HG03439 (cell line): ENCODE data around the gene ARHGEF16.

Experiments
- ATAC-seq: cut with Tn5 transposase; IDR thresholded peaks from one replicate; pipeline ENCODE4 v1.9.1; 2021; ENCODE audit warnings: mild to moderate bottlenecking, moderate library complexity; ENCODE audit not compliant: unreplicated experiment

Gene ARHGEF16

GRCh38 chr1:3455670-3456448, 1.4 kb downstream of the ARHGEF16 start:
- no peak for ATAC-seq

GRCh38 chr1:3456449-3456963, 2.0 kb downstream of the ARHGEF16 start:
- no peak for ATAC-seq

- no peak for ATAC-seq
Observed at GRCh38 chr1:3456964-3457909, 2.8 kb downstream of the ARHGEF16 start.

GRCh38 chr1:3457910-3458883, 3.7 kb downstream of the ARHGEF16 start:
- no peak for ATAC-seq

GRCh38 chr1:3459051-3459908, 4.8 kb downstream of the ARHGEF16 start:
- ATAC-seq, result no peak

- ATAC-seq, result no peak
Observed at GRCh38 chr1:3459940-3460671, 5.6 kb downstream of the ARHGEF16 start.

GRCh38 chr1:3460672-3461131, 6.2 kb downstream of the ARHGEF16 start:
- ATAC-seq, result no peak

- ATAC-seq, result no peak
Observed at GRCh38 chr1:3461238-3461933, 6.9 kb downstream of the ARHGEF16 start.

GRCh38 chr1:3461934-3462275, 7.4 kb downstream of the ARHGEF16 start:
- no peak for ATAC-seq

GRCh38 chr1:3462356-3463012, 8.0 kb downstream of the ARHGEF16 start:
- ATAC-seq, result no peak

- ATAC-seq, result no peak
Observed at GRCh38 chr1:3463013-3463385, 8.5 kb downstream of the ARHGEF16 start.

- no peak for ATAC-seq
Observed at GRCh38 chr1:3463408-3463863, 9.0 kb downstream of the ARHGEF16 start.

GRCh38 chr1:3463891-3464648, 9.6 kb downstream of the ARHGEF16 start:
- no peak for ATAC-seq

- ATAC-seq, result no peak
Observed at GRCh38 chr1:3464649-3465025, 10.2 kb downstream of the ARHGEF16 start.

GRCh38 chr1:3465091-3465934, 10.8 kb downstream of the ARHGEF16 start:
- ATAC-seq, result no peak

GRCh38 chr1:3465935-3466321, 11.5 kb downstream of the ARHGEF16 start:
- no peak for ATAC-seq
